K562 (cell line): ENCODE data around the gene CMIP. TPM values are rescaled to one million over a fixed set of nuclear protein-coding genes. Genes with fewer than 3 reads are reported as not detected.

Source experiments
- ATAC-seq: fragments of 200-7000 bp; cut with Tn5 transposase; 3 replicates; pipeline ENCODE4 v1.9.1; 2020; ENCODE audit warnings: moderate library complexity
- BruUV-seq: library from RNA; stranded (reverse); fragments of 400-500 nt; replicated peaks from 2 replicates; lab custom pipeline; 2021; lab: Mats Ljungman, UMichigan
- CTCF ChIA-PET: fragments of 300-600 bp; formaldehyde crosslinking; extraction: SDS; loops from one replicate; lab custom pipeline; 2021; ENCODE audit warnings: low intra/inter-chr PET ratio; lab: Yijun Ruan, JAX
- POLR2A ChIA-PET: fragments of 300-600, 350-650 bp; sonication (Branson Sonifier 250); formaldehyde crosslinking; extraction: SDS; loops from one replicate; lab custom pipeline; 2021; ENCODE audit warnings: antibody characterized with exemption, inconsistent platforms; lab: Yijun Ruan, JAX
- DNase-seq, 4 experiments: peaks; one replicate each; pipeline versions ENCODE4 v3.0.0 to v3.0.0-alpha.2; 2011 to 2018; ENCODE audit warnings: low spot score in 3 of 4, mixed read lengths in 3 of 4; ENCODE audit errors: extremely low read depth in 1 of 4
- FAIRE-seq: peaks from 2 replicates; lab custom pipeline; 2011; peaks lifted over from hg19 to GRCh38; lab: Jason Lieb, UNC
- H2AFZ ChIP-seq: 2 replicates; pipeline ENCODE4 v1.6.0; 2011; ENCODE audit warnings: low read depth, low read length, control low read depth, inconsistent platforms
- H3K27ac ChIP-seq: fragments of 200-600 bp; 3 replicates; pipeline ENCODE4 v1.8.0; 2011; ENCODE audit warnings: low read depth, mild to moderate bottlenecking, control low read depth, inconsistent platforms, low read length, moderate library complexity, mixed read lengths; ENCODE audit errors: extremely low read depth
- H3K27me3 ChIP-seq, 2 experiments: fragments of 300-600 bp in 1 of 2; 2 replicates in 1 of 2; 3 replicates in 1 of 2; pipeline versions ENCODE4 v1.6.0 to v1.8.0; 2011; ENCODE audit warnings: inconsistent platforms in 2 of 2, low read length in 2 of 2, mild to moderate bottlenecking in 1 of 2, mixed read lengths in 1 of 2, moderate library complexity in 1 of 2; ENCODE audit not compliant: control insufficient read depth in 2 of 2, insufficient read depth in 2 of 2
- H3K36me3 ChIP-seq: fragments of 300-600 bp; 3 replicates; pipeline ENCODE4 v1.8.0; 2011; ENCODE audit warnings: mild to moderate bottlenecking, low read length, inconsistent platforms; ENCODE audit not compliant: control insufficient read depth, insufficient read depth
- H3K4me1 ChIP-seq, 2 experiments: fragments of 200-600 bp in 1 of 2; replicated peaks in 1 of 2; 2 replicates in 1 of 2; 3 replicates in 1 of 2; pipeline versions ENCODE4 v1.5.1 to v1.8.0; 2011; ENCODE audit warnings: inconsistent platforms in 2 of 2, low read length in 2 of 2, mild to moderate bottlenecking in 1 of 2, mixed read lengths in 1 of 2, moderate library complexity in 1 of 2; ENCODE audit not compliant: control insufficient read depth in 2 of 2, insufficient read depth in 2 of 2
- H3K4me2 ChIP-seq: 2 replicates; pipeline ENCODE4 v1.6.1; 2011; ENCODE audit warnings: low read length, control low read depth, inconsistent platforms, mixed read lengths; ENCODE audit not compliant: insufficient read depth
- H3K4me3 ChIP-seq: fragments of 200-600 bp; sonication (generic), shearing (Covaris generic); 2 replicates; pipeline ENCODE4 v1.5.1; 2016; ENCODE audit warnings: control low read depth, inconsistent platforms
- H3K79me2 ChIP-seq: fragments of 200-600 bp; 3 replicates; pipeline ENCODE4 v1.8.0; 2011; ENCODE audit warnings: low read length, inconsistent platforms; ENCODE audit not compliant: control insufficient read depth, insufficient read depth
- H3K9ac ChIP-seq, 2 experiments: 2 replicates each; pipeline versions ENCODE4 v1.6.0 to v1.6.1; 2011; ENCODE audit warnings: low read depth in 2 of 2, low read length in 2 of 2, control low read depth in 1 of 2, inconsistent platforms in 1 of 2, mild to moderate bottlenecking in 1 of 2, mixed read lengths in 1 of 2; ENCODE audit not compliant: insufficient read depth in 1 of 2
- H3K9me1 ChIP-seq: one replicate; pipeline ENCODE4 v1.6.0; 2011; ENCODE audit warnings: inconsistent platforms, mild to moderate bottlenecking, low read length, moderate library complexity; ENCODE audit not compliant: control insufficient read depth, insufficient read depth
- H3K9me3 ChIP-seq: replicated peaks from 2 replicates; pipeline ENCODE4 v1.5.1; 2011; ENCODE audit warnings: low read depth, low read length, inconsistent platforms; ENCODE audit not compliant: control insufficient read depth, insufficient read depth
- H4K20me1 ChIP-seq: replicated peaks from 2 replicates; pipeline ENCODE4 v1.6.1; 2011; ENCODE audit warnings: low read length, inconsistent platforms, mixed read lengths; ENCODE audit not compliant: control insufficient read depth, insufficient read depth
- ADNP ChIP-seq: fragments of 200-800 bp; sonication (Bioruptor generic); IDR thresholded peaks from 2 replicates; pipeline ENCODE4 v1.6.1; 2016; ENCODE audit warnings: missing genetic modification characterization, missing compliant biosample characterization
- ARID1B ChIP-seq: fragments of 450-650 bp; IDR thresholded peaks from 2 replicates; pipeline ENCODE4 v1.6.1; 2016; ENCODE audit warnings: antibody characterized with exemption, mild to moderate bottlenecking, inconsistent platforms
- BCOR ChIP-seq: fragments of 450-650 bp; IDR thresholded peaks from 2 replicates; pipeline ENCODE4 v1.6.1; 2016
- CHD4 ChIP-seq: fragments of 200-600 bp; sonication (generic); IDR thresholded peaks from 3 replicates; pipeline ENCODE4 v1.6.1; 2012; ENCODE audit warnings: low read depth, mild to moderate bottlenecking, mixed read lengths, low read length, inconsistent platforms; ENCODE audit not compliant: insufficient read depth, insufficient replicate concordance, poor library complexity, severe bottlenecking
- CTCF ChIP-seq, 3 experiments: IDR thresholded peaks in 2 of 3; conservative IDR thresholded peaks in 1 of 3; 2 replicates each; pipeline ENCODE4 v1.5.1; 2011 to 2012; ENCODE audit warnings: low read length in 3 of 3, mild to moderate bottlenecking in 3 of 3, control low read depth in 2 of 3, improper control_type of control experiment in 1 of 3, inconsistent platforms in 1 of 3, low read depth in 1 of 3, mixed read lengths in 1 of 3, moderate library complexity in 1 of 3; ENCODE audit not compliant: insufficient read depth in 2 of 3
- HDAC2 ChIP-seq: fragments of 450-650 bp; IDR thresholded peaks from 2 replicates; pipeline ENCODE4 v1.6.1; 2016; ENCODE audit warnings: mild to moderate bottlenecking
- KDM1A ChIP-seq, 2 experiments: fragments of 450-650 bp; IDR thresholded peaks; 2 replicates each; pipeline ENCODE4 v1.6.1; 2016; ENCODE audit warnings: mild to moderate bottlenecking in 2 of 2
- PCBP2 ChIP-seq: fragments of 200-400 bp; formaldehyde crosslinking; IDR thresholded peaks from 2 replicates; pipeline ENCODE4 v1.6.1; 2018; ENCODE audit warnings: low read length, low read depth, mild to moderate bottlenecking, moderate library complexity; ENCODE audit not compliant: poor library complexity, severe bottlenecking
- PHF8 ChIP-seq: fragments of 200-600 bp; sonication (generic); IDR thresholded peaks from 2 replicates; pipeline ENCODE4 v1.6.1; 2012; ENCODE audit warnings: mixed run types, mild to moderate bottlenecking, inconsistent platforms, low read length, moderate library complexity, borderline replicate concordance
- RBM25 ChIP-seq: fragments of 200-400 bp; formaldehyde crosslinking; IDR thresholded peaks from 2 replicates; pipeline ENCODE4 v1.6.1; 2018; ENCODE audit warnings: low read length, low read depth, moderate library complexity; ENCODE audit not compliant: severe bottlenecking
- RCOR1 ChIP-seq, 2 experiments: IDR thresholded peaks; 2 replicates each; pipeline ENCODE4 v1.6.1; 2012; ENCODE audit warnings: low read depth in 2 of 2, low read length in 2 of 2, borderline replicate concordance in 1 of 2, improper control_type of control experiment in 1 of 2
- SMARCA5 ChIP-seq: fragments of 450-650 bp; IDR thresholded peaks from 2 replicates; pipeline ENCODE4 v1.6.1; 2016
- USF1 ChIP-seq: sonication (generic); formaldehyde crosslinking; IDR thresholded peaks from 2 replicates; pipeline ENCODE4 v1.9.0; 2022; ENCODE audit warnings: mild to moderate bottlenecking, missing genetic modification reagents
- ZNF24 ChIP-seq: fragments of 450-650 bp; IDR thresholded peaks from 2 replicates; pipeline ENCODE4 v1.6.1; 2016
- WGBS: fragments of 100-300 bp; shearing (Covaris generic); methylation state at CpG from one replicate; pipeline ENCODE4 v1.1.6; 2016; ENCODE audit warnings: low coverage, mixed read lengths; ENCODE audit not compliant: insufficient coverage; ENCODE audit errors: missing lambda C conversion rate; 5-methylcytosine and 5-hydroxymethylcytosine counted together
- in situ Hi-C: fragments of 300-500 bp; cut with MboI; formaldehyde crosslinking; loops from 4 replicates; pipeline ENCODE4 v1.15.0; 2018; ENCODE audit warnings: inconsistent platforms, mixed read lengths
- intact Hi-C: fragments of 100-400 bp; cut with micrococcal nuclease; formaldehyde crosslinking; loops from 2 replicates; pipeline ENCODE4 v1.14.2; 2022
- polyA plus RNA-seq, 8 experiments: library from polyadenylated mRNA; depleted of rRNA in 4 of 8; stranded (reverse) in 5 of 8; unstranded in 3 of 8; fragments of >200 nt; fragmentation: Nextera tagmentation in 2 of 8; fragmentation: Illumina TruSeq in 1 of 8; extraction: Ambion mirVana in 2 of 8; extraction: Trizol in 1 of 8; gene quantifications; 2 replicates each; pipeline versions ENCODE4 v1.2.1 to v1.2.3, GENCODE V29; 2011 to 2014; ENCODE audit warnings: inconsistent platforms in 1 of 8, missing spikeins in 1 of 8
- total RNA-seq, 7 experiments: library from RNA; depleted of rRNA in 6 of 7; stranded (reverse); fragments of >200 nt in 6 of 7; fragmentation: Illumina TruSeq in 2 of 7; extraction: Trizol in 2 of 7; gene quantifications; 2 replicates each; pipeline versions ENCODE4 v1.2.1 to v1.2.3, GENCODE V29; 2011 to 2021; ENCODE audit warnings: low replicate concordance in 1 of 7
- TF ChIP-seq, protein P1 (sequence below), 2 experiments: fragments of 250-450 bp in 1 of 2; fragments of 450-650 bp in 1 of 2; sonication (Bioruptor Pico) in 1 of 2; IDR thresholded peaks; 2 replicates each; pipeline versions ENCODE4 v1.6.1 to v1.8.0; 2016 to 2021; ENCODE audit warnings: mild to moderate bottlenecking in 2 of 2, moderate library complexity in 2 of 2, missing compliant biosample characterization in 1 of 2, missing genetic modification characterization in 1 of 2

CMIP gene
- total and polyA plus RNA-seq, 9 of the 15 experiments (the other 6 are each of a cell fraction or from before 2014, with no cell fraction given), result 0.94 to 82.5 (median 10.3) TPM

GRCh38 chr16:81569361-81570034 is 124.9 kb downstream of the CMIP start:
- ChIA-PET CTCF (no interaction called here), POLR2A (no interaction called here)
- WGBS, result 78% methylated on average over 11 of the region's 11 CpGs
- Histone ChIP-seq H3K4me1 (peaks cover 0 to 9% of the 10 kb centered on the region in 2 experiments; a peak in 1 of 5 replicates), H2AFZ (no peak overlapping the region), H3K4me2 (no peak overlapping the region), H3K4me3 (no peak overlapping the region), H3K9ac (no peak overlapping the region), H3K9me3 (no peaks in the 10 kb centered on the region), H4K20me1 (peaks cover 60% of the 10 kb centered on the region), H3K79me2 (peaks cover 51% of the 10 kb centered on the region), H3K27me3 (no peaks in the 10 kb centered on the region), H3K9me1 (peaks cover 20% of the 10 kb centered on the region), H3K27ac (no peak overlapping the region), H3K36me3 (no peaks in the 10 kb centered on the region)
- BruUV-seq, result no TSS peak
- FAIRE-seq, result no peak
- peak; percentile 91 for TF ChIP-seq ADNP (tag)
- TF ChIP-seq USF1 (CRISPR knock-in tag), result no peak
- TF ChIP-seq, protein P1, sequence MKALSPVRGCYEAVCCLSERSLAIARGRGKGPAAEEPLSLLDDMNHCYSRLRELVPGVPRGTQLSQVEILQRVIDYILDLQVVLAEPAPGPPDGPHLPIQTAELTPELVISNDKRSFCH (CRISPR knock-in tag; IDR thresholded peaks at IDR 0.05), result no peak
- TF ChIP-seq, protein P1 (tag; IDR thresholded peaks at IDR 0.05), result no peak
- no peak for TF ChIP-seq PCBP2
- TF ChIP-seq SMARCA5, result peak; percentile 72; the same call in 1 of the 2 replicates
- TF ChIP-seq BCOR, result peak; percentile 94
- no peak for TF ChIP-seq PHF8
- TF ChIP-seq CTCF (IDR thresholded peaks at IDR 0.05 in 2 of 3, conservative IDR thresholded peaks at IDR 0.05 in 1 of 3; ENCODE audit: insufficient read depth in 2 of 3, low read depth in 1 of 3, low read length in 3 of 3), result no peak
- TF ChIP-seq ZNF24, result peak; percentile 97
- TF ChIP-seq ARID1B, result no peak
- peak; percentile 81 for TF ChIP-seq CHD4
- peak in 1 of 2 experiments; percentile 60; a peak in 2 of 4 replicates for TF ChIP-seq RCOR1 (IDR thresholded peaks at IDR 0.05; ENCODE audit: borderline replicate concordance in 1 of 2, low read depth in 2 of 2, low read length in 2 of 2)
- peak; percentile 94 for TF ChIP-seq RBM25
- peak; percentile 70 to 82 for TF ChIP-seq KDM1A (IDR thresholded peaks at IDR 0.05)
- peak; percentile 74; the same call in 1 of the 2 replicates for TF ChIP-seq HDAC2
- no peak for ATAC-seq
- intact Hi-C loops (no loop called here), in situ Hi-C loops (no loop called here)
- DNase-seq, result no peak
